ENCODE data around the gene GPS2.

DNA sequence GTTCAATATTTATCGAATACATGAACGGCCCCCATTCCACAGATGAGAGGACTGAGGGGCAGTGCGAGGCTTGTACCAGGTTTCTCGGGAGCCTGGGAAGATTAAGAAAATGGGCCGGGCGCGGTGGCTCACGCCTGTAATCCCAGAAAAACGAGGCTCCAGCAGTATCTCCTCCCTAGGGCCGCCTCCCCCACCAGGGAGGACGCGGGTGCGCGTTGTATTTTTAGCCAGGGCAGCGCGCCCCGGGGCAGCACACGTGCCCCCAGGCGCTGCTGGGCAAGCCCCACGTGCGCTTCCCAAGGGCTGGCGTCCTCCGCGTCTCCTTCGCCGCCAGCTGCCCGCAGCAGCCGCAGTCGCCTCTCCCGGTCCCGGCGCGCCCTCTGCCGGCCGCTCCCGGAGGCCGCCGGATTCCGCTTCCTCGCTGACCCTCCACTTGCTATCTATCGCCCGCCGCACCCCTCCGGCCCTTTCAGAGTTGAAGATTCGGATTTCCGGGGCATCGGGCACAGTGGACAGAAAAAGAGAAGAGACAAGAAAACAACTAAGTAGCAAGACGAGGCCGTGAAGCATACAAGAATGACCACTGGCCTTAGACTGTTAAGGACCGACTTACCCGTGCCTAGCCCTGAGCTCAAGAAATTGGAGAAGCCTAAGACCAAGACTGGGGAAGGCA is 18.8 kb downstream of the GPS2 start:
- no peak for TF ChIP-seq EZH2 (IDR thresholded peaks at IDR 0.05; ENCODE audit: low read length, missing control alignments)
- TF ChIP-seq, protein P1, sequence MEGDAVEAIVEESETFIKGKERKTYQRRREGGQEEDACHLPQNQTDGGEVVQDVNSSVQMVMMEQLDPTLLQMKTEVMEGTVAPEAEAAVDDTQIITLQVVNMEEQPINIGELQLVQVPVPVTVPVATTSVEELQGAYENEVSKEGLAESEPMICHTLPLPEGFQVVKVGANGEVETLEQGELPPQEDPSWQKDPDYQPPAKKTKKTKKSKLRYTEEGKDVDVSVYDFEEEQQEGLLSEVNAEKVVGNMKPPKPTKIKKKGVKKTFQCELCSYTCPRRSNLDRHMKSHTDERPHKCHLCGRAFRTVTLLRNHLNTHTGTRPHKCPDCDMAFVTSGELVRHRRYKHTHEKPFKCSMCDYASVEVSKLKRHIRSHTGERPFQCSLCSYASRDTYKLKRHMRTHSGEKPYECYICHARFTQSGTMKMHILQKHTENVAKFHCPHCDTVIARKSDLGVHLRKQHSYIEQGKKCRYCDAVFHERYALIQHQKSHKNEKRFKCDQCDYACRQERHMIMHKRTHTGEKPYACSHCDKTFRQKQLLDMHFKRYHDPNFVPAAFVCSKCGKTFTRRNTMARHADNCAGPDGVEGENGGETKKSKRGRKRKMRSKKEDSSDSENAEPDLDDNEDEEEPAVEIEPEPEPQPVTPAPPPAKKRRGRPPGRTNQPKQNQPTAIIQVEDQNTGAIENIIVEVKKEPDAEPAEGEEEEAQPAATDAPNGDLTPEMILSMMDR (conservative IDR thresholded peaks at IDR 0.05 in 1 of 2, IDR thresholded peaks at IDR 0.05 in 1 of 2; ENCODE audit: low read depth in 1 of 2, low read length in 2 of 2) = peak; percentile 61 to 84
